ENCODE data around the gene NDUFS8. TPM values are rescaled to one million over a fixed set of nuclear protein-coding genes. Genes with fewer than 3 reads are reported as not detected.

NDUFS8 gene
- total and polyA plus RNA-seq, 4 donors: 61.2 to 148 (median 106) TPM

- TF ChIP-seq JUND (IDR thresholded peaks at IDR 0.05) (no peak), ZBTB33 (IDR thresholded peaks at IDR 0.05) (no peak), HNF4A (conservative IDR thresholded peaks at IDR 0.05) (no peak), REST (IDR thresholded peaks at IDR 0.05) (no peak), FOXA1 (IDR thresholded peaks at IDR 0.05) (no peak), EGR1 (IDR thresholded peaks at IDR 0.05; ENCODE audit: low read depth in 2 of 2) (no peak), CTCF (IDR thresholded peaks at IDR 0.05; ENCODE audit: low read depth, low read length, missing input control) (no peak), SP1 (IDR thresholded peaks at IDR 0.05) (no peak), RAD21 (IDR thresholded peaks at IDR 0.05) (no peak), RXRA (IDR thresholded peaks at IDR 0.05) (no peak), NR2F2 (IDR thresholded peaks at IDR 0.05) (no peak), FOXA2 (IDR thresholded peaks at IDR 0.05) (no peak), YY1 (IDR thresholded peaks at IDR 0.05) (no peak)
- TF ChIP-seq, protein P1, sequence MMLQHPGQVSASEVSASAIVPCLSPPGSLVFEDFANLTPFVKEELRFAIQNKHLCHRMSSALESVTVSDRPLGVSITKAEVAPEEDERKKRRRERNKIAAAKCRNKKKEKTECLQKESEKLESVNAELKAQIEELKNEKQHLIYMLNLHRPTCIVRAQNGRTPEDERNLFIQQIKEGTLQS (IDR thresholded peaks at IDR 0.05): no peak
- H3K36me3 ChIP-seq (ENCODE audit: control insufficient read depth in 4 of 4, insufficient read depth in 3 of 4, low read depth in 1 of 4, low read length in 3 of 4): no peaks in the 10 kb centered on the region
- no peaks in the 10 kb centered on the region for H3K9me3 ChIP-seq (ENCODE audit: control insufficient read depth in 4 of 4, low read length in 3 of 4)
- H3K4me3 ChIP-seq (ENCODE audit: low read depth in 1 of 3, low read length in 3 of 3): no peak overlapping the region
- no peak for DNase-seq (ENCODE audit: low spot score)
- no peaks in the 10 kb centered on the region for H3K27me3 ChIP-seq (ENCODE audit: control insufficient read depth in 4 of 4, insufficient read depth in 4 of 4, low read length in 3 of 4)
- WGBS: 69% methylated on average over 16 of the region's 16 CpGs
- H3K9ac ChIP-seq (ENCODE audit: low read depth in 1 of 2, low read length in 2 of 2): no peak overlapping the region
- H3K27ac ChIP-seq (ENCODE audit: low read depth in 1 of 2, low read length in 2 of 2): no peak overlapping the region
- H3K4me1 ChIP-seq (ENCODE audit: control insufficient read depth in 4 of 4, insufficient read depth in 4 of 4, low read length in 3 of 4): peaks cover 6 to 24% (median 20%) of the 10 kb centered on the region in 4 donors
Observed at GRCh38 chr11:68014157-68014946, 16.1 kb upstream of the NDUFS8 start.

DNA sequence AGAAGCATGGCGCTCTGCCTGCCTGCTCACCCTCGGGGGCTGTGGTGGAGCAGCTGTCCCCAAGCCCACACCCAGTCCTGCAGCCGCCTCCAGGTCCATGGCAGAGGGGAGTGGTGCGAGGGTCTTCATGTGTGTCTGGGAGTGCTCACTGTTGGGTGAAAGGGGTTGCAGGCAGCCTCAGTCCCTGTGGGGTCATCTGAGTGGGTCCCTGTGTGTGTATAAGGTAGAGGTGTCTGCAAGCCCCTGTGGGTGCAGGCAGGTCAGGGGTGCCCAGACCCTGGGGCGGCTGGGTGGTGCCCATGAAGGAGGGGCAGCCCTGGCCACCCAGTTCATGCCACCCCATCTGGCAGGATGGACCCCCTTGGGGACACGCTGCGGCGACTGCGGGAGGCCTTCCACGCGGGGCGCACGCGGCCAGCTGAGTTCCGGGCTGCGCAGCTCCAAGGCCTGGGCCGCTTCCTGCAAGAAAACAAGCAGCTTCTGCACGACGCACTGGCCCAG, 15.5 kb upstream of the NDUFS8 start:
- H3K36me3 ChIP-seq (ENCODE audit: control insufficient read depth in 4 of 4, insufficient read depth in 3 of 4, low read depth in 1 of 4, low read length in 3 of 4): no peaks in the 10 kb centered on the region
- no peak overlapping the region for H3K4me3 ChIP-seq (ENCODE audit: low read depth in 1 of 3, low read length in 3 of 3)
- 93% methylated on average over 19 of the region's 19 CpGs for WGBS
- no peaks in the 10 kb centered on the region for H3K27me3 ChIP-seq (ENCODE audit: control insufficient read depth in 4 of 4, insufficient read depth in 4 of 4, low read length in 3 of 4)
- H3K9me3 ChIP-seq (ENCODE audit: control insufficient read depth in 4 of 4, low read length in 3 of 4): no peaks in the 10 kb centered on the region
- H3K4me1 ChIP-seq (ENCODE audit: control insufficient read depth in 4 of 4, insufficient read depth in 4 of 4, low read length in 3 of 4): peaks cover 6 to 19% (median 15%) of the 10 kb centered on the region in 4 donors
- no peak overlapping the region for H3K9ac ChIP-seq (ENCODE audit: low read depth in 1 of 2, low read length in 2 of 2)
- no peak overlapping the region for H3K27ac ChIP-seq (ENCODE audit: low read depth in 1 of 2, low read length in 2 of 2)
- DNase-seq (ENCODE audit: low spot score): no peak
- TF ChIP-seq EGR1 (IDR thresholded peaks at IDR 0.05; ENCODE audit: low read depth in 2 of 2) (no peak), TAF1 (conservative IDR thresholded peaks at IDR 0.05) (no peak), ZBTB33 (IDR thresholded peaks at IDR 0.05) (no peak), MAX (IDR thresholded peaks at IDR 0.05) (no peak), RAD21 (IDR thresholded peaks at IDR 0.05) (no peak), FOXA2 (IDR thresholded peaks at IDR 0.05) (no peak), HNF4G (IDR thresholded peaks at IDR 0.05) (no peak), HNF4A (conservative IDR thresholded peaks at IDR 0.05) (no peak), RXRA (IDR thresholded peaks at IDR 0.05) (no peak), REST (IDR thresholded peaks at IDR 0.05) (no peak)

All from liver (tissue), 9 donors.